H1 (cell line): Measurements from ENCODE around the gene ENO2. TPM values are rescaled to one million over a fixed set of nuclear protein-coding genes. Genes with fewer than 3 reads are reported as not detected.
A peak's percentile ranks its signal among the peaks of the same experiment; 100 is the strongest.

Experiments
- CTCF ChIA-PET: fragments of 300-600 bp; sonication (Branson Sonifier 250); formaldehyde crosslinking; loops from one replicate; lab custom pipeline; 2021; ENCODE audit not compliant: partially characterized antibody; lab: Charles Lee
- POLR2A ChIA-PET: fragments of 300-600 bp; sonication (Branson Sonifier 250); formaldehyde crosslinking; loops from one replicate; lab custom pipeline; 2021; ENCODE audit warnings: inconsistent platforms; ENCODE audit not compliant: partially characterized antibody; lab: Charles Lee
- DNase-seq, 2 experiments: peaks; one replicate each; pipeline versions ENCODE4 v3.0.0 to v3.0.0-alpha.2; 2010 to 2022; ENCODE audit warnings: low spot score in 2 of 2, low read depth in 1 of 2, mixed read lengths in 1 of 2
- FAIRE-seq: peaks from 2 replicates; lab custom pipeline; 2011; peaks lifted over from hg19 to GRCh38; lab: Jason Lieb, UNC
- H2AFZ ChIP-seq: 2 replicates; pipeline ENCODE4 v1.8.1; 2012; ENCODE audit warnings: low read length, inconsistent platforms
- H2AK5ac ChIP-seq: 2 replicates; pipeline ENCODE4 v1.6.1; 2013; ENCODE audit warnings: low read depth, low read length
- H2BK120ac ChIP-seq: replicated peaks from 2 replicates; pipeline ENCODE3; 2013; ENCODE audit warnings: low read depth, low read length, inconsistent platforms
- H2BK12ac ChIP-seq: 2 replicates; pipeline ENCODE4 v1.6.1; 2013; ENCODE audit warnings: low read depth, low read length
- H2BK15ac ChIP-seq: 2 replicates; pipeline ENCODE4 v1.6.1; 2013; ENCODE audit warnings: low read length
- H2BK20ac ChIP-seq: 2 replicates; pipeline ENCODE4 v1.6.1; 2013; ENCODE audit warnings: low read length
- H2BK5ac ChIP-seq: 2 replicates; pipeline ENCODE4 v1.6.1; 2013; ENCODE audit warnings: low read depth, low read length
- H3K14ac ChIP-seq: 2 replicates; pipeline ENCODE4 v1.6.1; 2013; ENCODE audit warnings: inconsistent platforms; ENCODE audit not compliant: insufficient read length
- H3K18ac ChIP-seq: 2 replicates; pipeline ENCODE4 v1.6.1; 2013; ENCODE audit warnings: low read length; ENCODE audit errors: extremely low read depth
- H3K23ac ChIP-seq: 2 replicates; pipeline ENCODE4 v1.6.1; 2013; ENCODE audit warnings: inconsistent platforms; ENCODE audit not compliant: insufficient read length
- H3K23me2 ChIP-seq: 2 replicates; pipeline ENCODE4 v1.6.1; 2013; ENCODE audit warnings: low read depth, low read length
- H3K27ac ChIP-seq: 2 replicates; pipeline ENCODE4 v1.6.1; 2011; ENCODE audit warnings: low read depth, low read length, inconsistent platforms
- H3K27me3 ChIP-seq, 4 experiments: replicated peaks in 1 of 4; 1 replicate in 1 of 4; 2 replicates in 3 of 4; pipeline versions ENCODE4 v1.6.1 to v1.8.1; 2011 to 2013; ENCODE audit warnings: low read length in 3 of 4, mild to moderate bottlenecking in 3 of 4, inconsistent platforms in 2 of 4, mixed read lengths in 2 of 4, moderate library complexity in 1 of 4; ENCODE audit not compliant: control insufficient read depth in 3 of 4, insufficient read depth in 3 of 4; ENCODE audit errors: extremely low read depth in 1 of 4
- H3K36me3 ChIP-seq, 4 experiments: 2 replicates each; pipeline versions ENCODE4 v1.6.1 to v1.8.1; 2011 to 2013; ENCODE audit warnings: mild to moderate bottlenecking in 4 of 4, low read length in 3 of 4, moderate library complexity in 2 of 4, control low read depth in 1 of 4, inconsistent platforms in 1 of 4; ENCODE audit not compliant: insufficient read depth in 4 of 4, control insufficient read depth in 2 of 4
- H3K4ac ChIP-seq: replicated peaks from 2 replicates; pipeline ENCODE3; 2013; ENCODE audit warnings: low read length, low read depth, mixed read lengths, inconsistent platforms; ENCODE audit not compliant: insufficient read length
- H3K4me1 ChIP-seq, 4 experiments: replicated peaks in 1 of 4; 1 replicate in 1 of 4; 2 replicates in 3 of 4; pipeline versions ENCODE4 v1.6.1 to v1.8.1; 2011 to 2013; ENCODE audit warnings: low read length in 3 of 4, inconsistent platforms in 2 of 4, mixed read lengths in 1 of 4; ENCODE audit not compliant: insufficient read depth in 4 of 4, control insufficient read depth in 3 of 4
- H3K4me2 ChIP-seq, 2 experiments: 2 replicates each; pipeline versions ENCODE4 v1.6.1 to v1.8.1; 2011 to 2013; ENCODE audit warnings: low read depth in 2 of 2, low read length in 2 of 2, control low read depth in 1 of 2, inconsistent platforms in 1 of 2, mild to moderate bottlenecking in 1 of 2; ENCODE audit not compliant: insufficient read depth in 1 of 2
- H3K4me3 ChIP-seq, 4 experiments: fragments of 200-600, 300-600 bp in 1 of 4; sonication (generic), shearing (Covaris generic), sonication (Bioruptor Twin) in 1 of 4; 2 replicates each; pipeline versions ENCODE4 v1.5.1 to v1.8.1; 2011 to 2016; ENCODE audit warnings: low read length in 4 of 4, low read depth in 3 of 4, control low read depth in 2 of 4, inconsistent platforms in 2 of 4, mild to moderate bottlenecking in 2 of 4, mixed read lengths in 1 of 4, moderate library complexity in 1 of 4; ENCODE audit not compliant: insufficient read depth in 2 of 4; ENCODE audit errors: extremely low read depth in 1 of 4
- H3K56ac ChIP-seq: replicated peaks from 2 replicates; pipeline ENCODE3; 2013; ENCODE audit warnings: low read depth, mild to moderate bottlenecking, mixed read lengths, low read length, inconsistent platforms; ENCODE audit not compliant: insufficient read length
- H3K79me1 ChIP-seq: 2 replicates; pipeline ENCODE4 v1.6.1; 2013; ENCODE audit warnings: low read depth, low read length, control low read depth
- H3K79me2 ChIP-seq, 2 experiments: 2 replicates each; pipeline versions ENCODE4 v1.6.1 to v1.8.1; 2012 to 2013; ENCODE audit warnings: low read length in 2 of 2, mild to moderate bottlenecking in 2 of 2, inconsistent platforms in 1 of 2; ENCODE audit not compliant: insufficient read depth in 2 of 2, control insufficient read depth in 1 of 2
- H3K9ac ChIP-seq, 4 experiments: replicated peaks in 1 of 4; 1 replicate in 1 of 4; 2 replicates in 3 of 4; pipeline versions ENCODE4 v1.6.1 to v1.8.1; 2011 to 2013; ENCODE audit warnings: low read depth in 3 of 4, low read length in 3 of 4, control low read depth in 2 of 4, mild to moderate bottlenecking in 2 of 4, moderate library complexity in 2 of 4, inconsistent platforms in 1 of 4; ENCODE audit errors: extremely low read depth in 1 of 4
- H3K9me3 ChIP-seq, 2 experiments: 2 replicates each; pipeline versions ENCODE4 v1.6.1 to v1.8.1; 2012 to 2013; ENCODE audit warnings: mild to moderate bottlenecking in 2 of 2, moderate library complexity in 2 of 2, control low read depth in 1 of 2, inconsistent platforms in 1 of 2, low read depth in 1 of 2, low read length in 1 of 2, mixed read lengths in 1 of 2; ENCODE audit not compliant: insufficient read depth in 2 of 2
- H4K20me1 ChIP-seq, 2 experiments: replicated peaks in 1 of 2; 2 replicates each; pipeline versions ENCODE3 to v1.8.1; 2011 to 2013; ENCODE audit warnings: inconsistent platforms in 2 of 2, low read length in 2 of 2, mild to moderate bottlenecking in 1 of 2; ENCODE audit not compliant: insufficient read depth in 2 of 2, control insufficient read depth in 1 of 2
- H4K5ac ChIP-seq: 2 replicates; pipeline ENCODE4 v1.6.1; 2013; ENCODE audit warnings: low read length, low read depth, mixed read lengths, inconsistent platforms; ENCODE audit not compliant: insufficient read length
- H4K8ac ChIP-seq: 2 replicates; pipeline ENCODE4 v1.8.0; 2013; ENCODE audit warnings: mild to moderate bottlenecking, moderate library complexity, low read length, inconsistent platforms; ENCODE audit not compliant: insufficient read depth; ENCODE audit errors: extremely low read depth
- H4K91ac ChIP-seq: replicated peaks from 2 replicates; pipeline ENCODE3; 2013; ENCODE audit warnings: low read length, mixed read lengths, inconsistent platforms; ENCODE audit not compliant: insufficient read length
- ASH2L ChIP-seq: fragments of 200-600, 300-600 bp; sonication (generic); IDR thresholded peaks from one replicate; pipeline ENCODE4 v1.7.1; 2017; ENCODE audit warnings: low read length
- ATF3 ChIP-seq: IDR thresholded peaks from 2 replicates; pipeline ENCODE4 v1.6.1; 2011; ENCODE audit warnings: low read depth, mild to moderate bottlenecking, low read length; ENCODE audit not compliant: insufficient read depth
- BACH1 ChIP-seq: IDR thresholded peaks from 2 replicates; pipeline ENCODE4 v1.6.1; 2012; ENCODE audit warnings: low read length, improper control_type of control experiment
- CHD1 ChIP-seq: IDR thresholded peaks from 2 replicates; pipeline ENCODE4 v1.6.1; 2012; ENCODE audit warnings: low read depth, low read length, improper control_type of control experiment
- HDAC6 ChIP-seq: IDR thresholded peaks from one replicate; pipeline ENCODE4 v1.7.1; 2012; ENCODE audit warnings: low read depth, mild to moderate bottlenecking, inconsistent platforms, low read length, moderate library complexity
- JUN ChIP-seq: IDR thresholded peaks from 2 replicates; pipeline ENCODE4 v1.6.1; 2011; ENCODE audit warnings: low read depth, mild to moderate bottlenecking, improper control_type of control experiment, low read length
- MAX ChIP-seq: IDR thresholded peaks from 2 replicates; pipeline ENCODE4 v1.6.1; 2012; ENCODE audit warnings: inconsistent platforms
- PHF8 ChIP-seq: fragments of 200-600 bp; sonication (generic); conservative IDR thresholded peaks from 2 replicates; pipeline ENCODE4 v1.7.1; 2012; ENCODE audit warnings: low read depth, mild to moderate bottlenecking, inconsistent platforms, low read length, moderate library complexity
- POU5F1 ChIP-seq: IDR thresholded peaks from 2 replicates; pipeline ENCODE4 v1.6.1; 2011; ENCODE audit warnings: low read depth, mild to moderate bottlenecking, low read length, moderate library complexity
- SIN3A ChIP-seq, 2 experiments: IDR thresholded peaks in 1 of 2; conservative IDR thresholded peaks in 1 of 2; 2 replicates each; pipeline ENCODE4 v1.6.1; 2011 to 2012; ENCODE audit warnings: low read length in 2 of 2, improper control_type of control experiment in 1 of 2, low read depth in 1 of 2, mild to moderate bottlenecking in 1 of 2
- WGBS, 2 experiments: shearing (Covaris generic) in 1 of 2; methylation state at CpG; one replicate each; pipeline versions ENCODE4 v1.1.6 to v1.1.7; 2013 to 2015; ENCODE audit warnings: low lambda C conversion rate in 2 of 2, mixed read lengths in 2 of 2, inconsistent platforms in 1 of 2, low coverage in 1 of 2, missing lambda C conversion rate in 1 of 2; ENCODE audit not compliant: insufficient replicate concordance in 2 of 2, insufficient coverage in 1 of 2, insufficient read length in 1 of 2; ENCODE audit errors: extremely low coverage in 1 of 2, missing lambda C conversion rate in 1 of 2; 5-methylcytosine and 5-hydroxymethylcytosine counted together
- polyA plus RNA-seq, 7 experiments: library from polyadenylated mRNA; depleted of rRNA in 3 of 7; stranded (reverse) in 5 of 7; unstranded in 2 of 7; fragments of >200 nt in 5 of 7; fragments of 200-250 nt in 2 of 7; gene quantifications; 1 replicate in 5 of 7; 2 replicates in 1 of 7; 4 replicates in 1 of 7; pipeline versions ENCODE4 v1.2.1 to v1.2.3, GENCODE V29; 2011 to 2013; ENCODE audit warnings: missing spikeins in 2 of 7, mixed read lengths in 2 of 7
- total RNA-seq: library from RNA; stranded (reverse); fragmentation: NEBNext Ultra II Directional; extraction: Animal tissue kit (Norgen Biotek cat#: 25700); gene quantifications from 2 replicates; pipeline ENCODE4 v1.2.1, GENCODE V29; 2021
- TF ChIP-seq, protein P1 (sequence below): IDR thresholded peaks from 2 replicates; pipeline ENCODE4 v1.6.1; 2011; ENCODE audit warnings: low read length, improper control_type of control experiment

The ENO2 gene
- total and polyA plus RNA-seq, 2 of the 8 experiments (the other 6 are each of a cell fraction or from before 2014, with no cell fraction given): 92.4 to 102 TPM

DNA sequence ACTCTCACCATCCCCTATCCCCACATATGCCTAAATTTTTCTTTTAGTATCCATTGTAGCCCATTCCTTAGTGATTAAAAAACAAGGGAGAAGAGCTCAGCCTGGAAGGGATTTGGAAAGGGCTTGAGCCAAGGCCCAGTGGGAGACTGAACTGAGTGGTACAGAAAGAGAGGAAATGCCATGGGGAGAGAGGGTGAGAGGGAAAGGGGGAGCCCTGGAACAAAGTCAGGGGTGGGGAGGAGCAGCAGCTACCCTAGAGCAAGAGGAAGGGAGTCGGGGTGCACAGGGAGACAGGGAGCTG is 10.8 kb downstream of the ENO2 start:
- H3K4me2 ChIP-seq: peak overlapping the region; percentile 92 to 100
- H3K79me1 ChIP-seq: peaks cover 5% of the 10 kb centered on the region; the same call in 1 of the 2 replicates
- no peak overlapping the region for H4K8ac ChIP-seq
- peaks cover 28% of the 10 kb centered on the region for H3K23me2 ChIP-seq
- H4K91ac ChIP-seq: peak overlapping the region; percentile 99
- H3K4ac ChIP-seq: peak overlapping the region; percentile 50
- peak overlapping the region; percentile 91 for H3K56ac ChIP-seq
- H4K5ac ChIP-seq: peak overlapping the region; percentile 90
- DNase-seq: peak in 1 of 2 experiments; percentile 69
- no peak overlapping the region for H3K14ac ChIP-seq
- peak overlapping the region; percentile 100 for H2BK15ac ChIP-seq
- H2BK120ac ChIP-seq: peak overlapping the region; percentile 84
- peak overlapping the region in 3 of 4 experiments; percentile 14 to 62 (median 49); a peak in 4 of 7 replicates for H3K9ac ChIP-seq
- H3K27me3 ChIP-seq: no peaks in the 10 kb centered on the region
- H2BK20ac ChIP-seq: peak overlapping the region; percentile 40; the same call in 1 of the 2 replicates
- ChIA-PET POLR2A (interaction anchor here (0.9 to 44.0 kb wide), 16 partner anchors 15 to 311 kb away, joined by 3 to 1596 read pairs (median 8); partner anchors contain the start of genes C12orf57, C1RL, CDCA3 and EMG1), CTCF (interaction anchor here (0.6 to 10.0 kb wide), 21 partner anchors 9 to 187 kb away, joined by 3 to 253 read pairs (median 4); partner anchors contain the start of genes C12orf57, ENO2, GNB3 and LRRC23)
- WGBS, 2 experiments: 17% methylated on average over 1 of the region's 1 CpG; no CpG with 5 or more reads in 1 of the 2 experiments
- H3K4me3 ChIP-seq: peak overlapping the region; percentile 30 to 90 (median 66); a peak in 7 of 8 replicates
- H3K79me2 ChIP-seq: peaks cover 18 to 19% of the 10 kb centered on the region in 2 experiments
- no peak overlapping the region for H2AFZ ChIP-seq
- H3K4me1 ChIP-seq: peaks cover 13 to 31% (median 17%) of the 10 kb centered on the region in 4 experiments
- H3K18ac ChIP-seq: peak overlapping the region; percentile 94
- peaks cover 9 to 11% of the 10 kb centered on the region in 2 experiments for H4K20me1 ChIP-seq
- no peak overlapping the region for H3K23ac ChIP-seq
- H2BK5ac ChIP-seq: peak overlapping the region; percentile 100
- peaks cover 16 to 33% (median 21%) of the 10 kb centered on the region in 4 experiments for H3K36me3 ChIP-seq
- FAIRE-seq: no peak
- H2BK12ac ChIP-seq: peak overlapping the region; percentile 99
- no peaks in the 10 kb centered on the region for H3K9me3 ChIP-seq
- H3K27ac ChIP-seq: peak overlapping the region; percentile 86
- H2AK5ac ChIP-seq: peak overlapping the region; percentile 95
- 0 out of 4 replicates have a peak, but pooled peaks of 1 of the 2 experiments have one; percentile 29 for TF ChIP-seq SIN3A (conservative IDR thresholded peaks at IDR 0.05 in 1 of 2, IDR thresholded peaks at IDR 0.05 in 1 of 2; ENCODE audit: low read depth in 1 of 2, low read length in 2 of 2)
- no peak for TF ChIP-seq BACH1
- TF ChIP-seq, protein P1, sequence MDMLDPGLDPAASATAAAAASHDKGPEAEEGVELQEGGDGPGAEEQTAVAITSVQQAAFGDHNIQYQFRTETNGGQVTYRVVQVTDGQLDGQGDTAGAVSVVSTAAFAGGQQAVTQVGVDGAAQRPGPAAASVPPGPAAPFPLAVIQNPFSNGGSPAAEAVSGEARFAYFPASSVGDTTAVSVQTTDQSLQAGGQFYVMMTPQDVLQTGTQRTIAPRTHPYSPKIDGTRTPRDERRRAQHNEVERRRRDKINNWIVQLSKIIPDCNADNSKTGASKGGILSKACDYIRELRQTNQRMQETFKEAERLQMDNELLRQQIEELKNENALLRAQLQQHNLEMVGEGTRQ: no peak
- TF ChIP-seq MAX: peak; percentile 10; the same call in 1 of the 2 replicates
- TF ChIP-seq ATF3: no peak
- no peak for TF ChIP-seq POU5F1
- no peak for TF ChIP-seq HDAC6
- TF ChIP-seq ASH2L: no peak
- no peak for TF ChIP-seq CHD1
- no peak for TF ChIP-seq PHF8
- TF ChIP-seq JUN: no peak
